GM20000 (cell line): ENCODE data around the gene TGFBR3.

Source experiments
- DNase-seq: peaks from one replicate; pipeline ENCODE4 v3.0.0; 2012; ENCODE audit warnings: low spot score
- CTCF ChIP-seq: IDR thresholded peaks from 2 replicates; pipeline ENCODE4 v1.5.1; 2012; ENCODE audit warnings: mild to moderate bottlenecking, control low read depth; ENCODE audit errors: extremely low read depth, missing control alignments

TGFBR3 gene

GRCh38 chr1:91874167-91874566 is 11.8 kb downstream of the TGFBR3 start:
- DNase-seq = no peak
- no peak for TF ChIP-seq CTCF

DNA sequence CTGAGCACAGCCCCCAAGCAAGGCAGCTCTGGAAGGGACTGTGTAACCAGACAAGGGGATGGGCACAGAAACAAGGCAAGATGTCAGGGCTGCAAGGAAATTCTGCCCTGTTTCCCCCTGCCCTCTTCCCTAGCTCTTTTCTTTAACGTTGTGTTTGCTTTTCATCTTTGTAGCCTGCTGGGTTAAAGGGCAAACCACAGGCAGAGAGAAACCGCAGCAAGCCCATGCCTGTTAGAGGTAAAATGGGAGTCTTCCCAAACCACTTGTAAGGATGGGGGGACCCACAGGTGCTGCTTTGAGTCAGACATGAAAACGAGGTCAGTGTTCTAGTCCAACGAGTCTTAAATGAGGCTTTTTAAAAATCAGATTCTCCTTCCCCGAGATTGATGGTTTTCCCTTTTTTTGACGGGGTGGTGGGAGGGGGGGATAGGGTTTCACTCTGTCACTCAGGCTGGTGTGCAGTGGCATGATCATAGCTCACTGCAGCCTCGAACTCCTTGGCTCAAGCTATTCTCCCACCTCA is 13.3 kb downstream of the TGFBR3 start:
- TF ChIP-seq CTCF = no peak
- DNase-seq = no peak

DNA sequence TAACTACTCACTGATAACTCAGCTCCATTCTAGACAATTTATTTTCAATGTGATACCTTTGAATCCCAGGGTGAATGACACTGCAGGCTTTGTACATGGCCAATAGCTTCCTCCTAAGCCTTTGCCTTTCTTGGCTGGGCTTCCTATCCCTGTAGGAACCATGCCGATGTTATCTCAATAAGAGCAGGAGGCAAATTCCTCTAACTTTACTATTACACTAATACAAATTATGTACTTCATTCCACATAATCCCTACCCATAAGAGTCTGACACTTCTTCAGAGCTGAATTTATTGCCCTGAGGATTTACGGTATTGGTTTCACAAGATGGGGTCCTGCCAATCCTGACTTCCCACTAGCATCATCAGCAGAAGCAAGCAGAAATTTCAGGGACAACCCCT is 14.0 kb downstream of the TGFBR3 start:
- DNase-seq = no peak
- no peak for TF ChIP-seq CTCF

DNA sequence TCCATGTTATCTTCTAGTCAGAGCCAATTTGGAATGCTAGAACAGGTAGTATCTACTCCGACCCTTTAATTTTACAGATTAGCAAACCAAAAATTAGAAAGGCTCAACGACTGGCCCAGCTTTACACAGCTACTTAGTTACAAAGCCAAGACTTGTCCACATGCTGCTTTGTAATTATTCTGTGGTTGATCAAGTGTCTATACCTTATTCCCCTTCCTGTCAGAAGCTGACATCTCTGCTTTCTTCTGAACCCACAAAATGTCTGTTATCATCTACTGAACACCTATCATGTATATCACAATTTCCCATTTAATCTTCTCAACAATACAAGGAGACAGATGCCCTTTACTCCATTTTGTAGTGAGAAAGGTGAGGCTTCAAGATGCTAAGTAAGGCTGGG is 15.6 kb downstream of the TGFBR3 start:
- no peak for TF ChIP-seq CTCF
- DNase-seq = no peak

DNA sequence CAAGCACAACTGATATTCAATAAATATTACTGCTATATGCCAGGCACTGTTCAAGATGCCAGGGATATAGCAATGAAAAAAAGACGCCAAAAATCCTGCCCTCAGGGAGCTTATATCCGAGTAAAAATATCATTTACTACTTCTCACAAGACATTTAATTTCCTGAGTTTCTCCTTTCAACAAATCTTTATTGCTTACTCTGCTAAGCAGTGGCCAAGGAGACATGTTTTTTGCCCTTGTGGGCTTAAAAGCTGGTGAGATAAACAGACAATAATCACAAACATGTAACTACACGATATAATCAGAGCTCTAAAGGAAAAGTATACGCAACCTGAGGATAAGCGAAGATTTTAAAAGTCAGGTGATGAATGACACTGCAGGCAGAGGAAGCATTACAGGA is 19.5 kb downstream of the TGFBR3 start:
- DNase-seq = no peak
- TF ChIP-seq CTCF = no peak

DNA sequence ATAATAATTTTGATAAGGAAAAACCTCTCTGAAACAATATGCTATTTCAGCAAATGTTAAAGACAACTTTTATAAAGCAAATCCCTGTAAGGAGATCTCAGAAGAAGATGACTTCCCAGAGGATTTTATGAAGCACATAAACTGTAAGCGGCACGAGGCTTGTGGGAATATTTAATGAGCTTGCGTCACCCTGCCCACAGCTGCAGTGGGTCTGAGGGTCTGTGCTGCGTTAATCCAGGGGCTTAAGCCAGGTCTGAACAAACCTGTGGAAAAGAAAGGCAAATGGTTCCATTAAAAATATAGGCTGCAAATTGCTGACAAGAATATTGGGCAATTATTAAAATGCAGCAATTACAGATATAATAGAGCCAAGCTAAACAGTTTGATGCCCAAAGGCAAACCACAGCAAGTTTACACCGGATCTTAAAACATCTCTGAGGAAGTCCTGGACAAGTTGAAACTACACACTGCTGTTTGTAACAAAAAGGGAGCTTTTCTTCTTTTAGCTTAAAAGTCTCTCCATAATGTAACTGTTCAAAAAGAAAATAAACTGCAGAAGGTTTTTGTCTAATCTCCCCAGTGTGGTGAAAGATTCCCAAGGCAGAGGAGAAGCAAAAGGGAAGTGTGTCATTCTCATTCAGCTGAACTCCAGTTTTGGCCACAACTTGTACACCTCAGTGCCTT is 21.8 kb downstream of the TGFBR3 start:
- DNase-seq = no peak
- TF ChIP-seq CTCF = no peak

GRCh38 chr1:91863498-91863897 is 22.5 kb downstream of the TGFBR3 start:
- no peak for TF ChIP-seq CTCF
- DNase-seq = no peak
